Measurements from ENCODE around the gene ETNK2.

DNA sequence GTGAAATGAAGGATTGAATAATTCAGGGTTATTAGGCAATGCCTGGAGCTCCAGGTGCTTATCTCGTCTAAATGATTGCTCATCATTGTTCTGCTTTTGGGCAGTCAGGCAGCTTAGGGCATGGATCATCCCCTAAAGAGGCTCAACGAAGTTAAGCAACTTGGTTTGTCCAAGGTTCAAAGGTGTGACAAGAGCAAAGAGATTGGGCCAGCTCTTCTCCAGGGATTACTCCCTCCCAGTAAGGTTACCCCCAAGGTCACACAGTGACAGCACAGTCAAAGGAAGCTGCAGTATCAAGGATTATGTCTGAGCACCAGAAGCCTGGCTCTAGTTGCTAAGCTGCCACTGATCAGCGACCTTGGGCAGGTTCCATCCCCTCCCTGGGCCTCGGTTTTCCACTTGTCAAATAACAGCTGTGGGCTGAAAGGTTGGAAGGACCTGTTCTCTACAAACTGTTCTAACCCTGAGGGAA is 6.8 kb downstream of the ETNK2 start:
- TF ChIP-seq, protein P1, sequence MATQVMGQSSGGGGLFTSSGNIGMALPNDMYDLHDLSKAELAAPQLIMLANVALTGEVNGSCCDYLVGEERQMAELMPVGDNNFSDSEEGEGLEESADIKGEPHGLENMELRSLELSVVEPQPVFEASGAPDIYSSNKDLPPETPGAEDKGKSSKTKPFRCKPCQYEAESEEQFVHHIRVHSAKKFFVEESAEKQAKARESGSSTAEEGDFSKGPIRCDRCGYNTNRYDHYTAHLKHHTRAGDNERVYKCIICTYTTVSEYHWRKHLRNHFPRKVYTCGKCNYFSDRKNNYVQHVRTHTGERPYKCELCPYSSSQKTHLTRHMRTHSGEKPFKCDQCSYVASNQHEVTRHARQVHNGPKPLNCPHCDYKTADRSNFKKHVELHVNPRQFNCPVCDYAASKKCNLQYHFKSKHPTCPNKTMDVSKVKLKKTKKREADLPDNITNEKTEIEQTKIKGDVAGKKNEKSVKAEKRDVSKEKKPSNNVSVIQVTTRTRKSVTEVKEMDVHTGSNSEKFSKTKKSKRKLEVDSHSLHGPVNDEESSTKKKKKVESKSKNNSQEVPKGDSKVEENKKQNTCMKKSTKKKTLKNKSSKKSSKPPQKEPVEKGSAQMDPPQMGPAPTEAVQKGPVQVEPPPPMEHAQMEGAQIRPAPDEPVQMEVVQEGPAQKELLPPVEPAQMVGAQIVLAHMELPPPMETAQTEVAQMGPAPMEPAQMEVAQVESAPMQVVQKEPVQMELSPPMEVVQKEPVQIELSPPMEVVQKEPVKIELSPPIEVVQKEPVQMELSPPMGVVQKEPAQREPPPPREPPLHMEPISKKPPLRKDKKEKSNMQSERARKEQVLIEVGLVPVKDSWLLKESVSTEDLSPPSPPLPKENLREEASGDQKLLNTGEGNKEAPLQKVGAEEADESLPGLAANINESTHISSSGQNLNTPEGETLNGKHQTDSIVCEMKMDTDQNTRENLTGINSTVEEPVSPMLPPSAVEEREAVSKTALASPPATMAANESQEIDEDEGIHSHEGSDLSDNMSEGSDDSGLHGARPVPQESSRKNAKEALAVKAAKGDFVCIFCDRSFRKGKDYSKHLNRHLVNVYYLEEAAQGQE (IDR thresholded peaks at IDR 0.05; ENCODE audit: insufficient read depth in 1 of 2, low read depth in 2 of 2, low read length in 2 of 2): no peak
- TF ChIP-seq POLR2AphosphoS5 (IDR thresholded peaks at IDR 0.05; ENCODE audit: low read depth, low read length) (no peak), FOXP2 (optimal IDR thresholded peaks at IDR 0.05; ENCODE audit: borderline replicate concordance, extremely low read depth, extremely low read length, insufficient read depth) (no peak), TAF1 (IDR thresholded peaks at IDR 0.05; ENCODE audit: borderline replicate concordance, insufficient read depth, low read length) (no peak), SIN3A (IDR thresholded peaks at IDR 0.05; ENCODE audit: borderline replicate concordance, insufficient read depth, low read length) (no peak)

Data from PFSK-1 (cell line).